HG03064 (cell line): ENCODE results near the gene PJA1.

ENCODE experiments used
- ATAC-seq: cut with Tn5 transposase; IDR thresholded peaks from one replicate; pipeline ENCODE4 v1.9.1; 2021; ENCODE audit warnings: low read depth; ENCODE audit not compliant: unreplicated experiment

The PJA1 gene

GRCh38 chrX:69144838-69145680 lies 20.2 kb downstream of the PJA1 start:
- ATAC-seq, result no peak

GRCh38 chrX:69143530-69143929 lies 21.7 kb downstream of the PJA1 start:
- ATAC-seq, result no peak

DNA sequence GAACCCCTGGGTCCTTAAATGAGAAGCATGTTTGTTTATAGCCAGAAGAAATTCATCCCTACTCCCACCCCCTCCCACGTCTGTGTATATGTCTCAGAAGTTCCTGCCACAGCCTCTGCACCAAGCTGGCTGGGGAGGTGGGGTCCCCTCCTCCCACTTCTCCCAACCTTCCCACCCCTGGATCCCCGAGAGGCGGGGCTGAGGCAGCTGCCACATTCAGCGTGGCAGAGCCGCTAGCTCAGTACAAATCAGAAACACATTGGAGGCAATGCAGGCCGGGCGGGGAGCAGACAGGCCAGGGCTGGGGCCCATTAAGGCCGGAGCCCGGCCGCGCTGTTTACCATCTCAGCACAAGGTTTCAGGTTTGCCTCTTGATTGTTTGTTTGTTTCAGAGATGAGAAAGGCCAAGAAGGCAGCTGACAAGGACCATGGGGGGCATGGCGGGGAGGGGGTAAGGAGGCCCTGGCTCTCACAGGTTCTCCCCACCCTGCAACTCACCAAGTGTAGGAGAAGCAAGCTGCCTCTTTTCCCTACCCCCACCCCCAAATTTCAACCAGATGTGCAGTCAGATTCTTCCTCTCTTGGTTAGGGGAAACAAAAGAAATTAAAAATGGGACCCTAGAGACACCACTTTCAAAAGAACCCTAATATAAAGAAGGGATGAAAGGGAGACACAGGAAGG lies 22.3 kb downstream of the PJA1 start:
- ATAC-seq, result no peak

DNA sequence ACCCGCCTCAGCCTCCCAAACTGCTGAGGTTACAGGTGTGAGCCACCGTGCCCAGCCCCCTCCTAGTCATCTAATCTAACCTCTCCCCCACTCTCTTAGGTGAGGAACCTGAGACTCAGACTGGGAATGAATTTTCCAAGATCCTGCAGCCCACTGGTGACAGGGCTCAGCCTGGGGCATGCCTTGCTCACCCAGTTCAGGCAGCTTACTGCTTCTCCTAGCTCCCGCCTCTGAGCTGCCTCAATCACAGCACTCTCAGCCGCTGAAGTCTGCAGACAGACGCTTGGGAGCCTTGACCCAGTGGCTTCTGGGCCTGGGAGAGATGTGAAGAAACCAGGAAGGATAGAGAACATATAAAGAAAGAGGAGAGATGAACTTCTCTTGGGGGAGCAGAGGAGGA lies 24.4 kb downstream of the PJA1 start:
- ATAC-seq, result no peak

DNA sequence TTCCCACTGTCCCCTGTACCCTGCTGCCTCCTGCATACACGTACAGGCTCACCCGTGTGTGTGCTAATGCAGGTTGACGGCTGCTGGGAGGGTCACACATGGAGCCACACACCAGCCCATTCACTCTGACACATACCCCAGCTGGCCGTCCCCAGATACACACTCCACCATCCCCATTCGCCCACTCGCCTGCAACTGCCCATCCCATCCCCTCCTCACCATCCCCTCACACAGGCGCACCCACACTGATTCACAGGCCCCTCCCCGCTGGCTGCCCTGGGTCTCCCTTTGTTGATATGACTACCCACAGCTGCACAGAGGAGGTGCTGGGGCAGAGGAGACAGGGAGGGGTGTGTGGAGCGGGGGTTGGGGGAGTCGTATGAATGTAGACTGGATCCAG lies 25.7 kb downstream of the PJA1 start:
- no peak for ATAC-seq

- ATAC-seq, result no peak
Measured at GRCh38 chrX:69138512-69138911, 26.7 kb downstream of the PJA1 start.

GRCh38 chrX:69138118-69138390 lies 27.2 kb downstream of the PJA1 start:
- ATAC-seq, result no peak

GRCh38 chrX:69137371-69138117 lies 27.7 kb downstream of the PJA1 start:
- no peak for ATAC-seq

DNA sequence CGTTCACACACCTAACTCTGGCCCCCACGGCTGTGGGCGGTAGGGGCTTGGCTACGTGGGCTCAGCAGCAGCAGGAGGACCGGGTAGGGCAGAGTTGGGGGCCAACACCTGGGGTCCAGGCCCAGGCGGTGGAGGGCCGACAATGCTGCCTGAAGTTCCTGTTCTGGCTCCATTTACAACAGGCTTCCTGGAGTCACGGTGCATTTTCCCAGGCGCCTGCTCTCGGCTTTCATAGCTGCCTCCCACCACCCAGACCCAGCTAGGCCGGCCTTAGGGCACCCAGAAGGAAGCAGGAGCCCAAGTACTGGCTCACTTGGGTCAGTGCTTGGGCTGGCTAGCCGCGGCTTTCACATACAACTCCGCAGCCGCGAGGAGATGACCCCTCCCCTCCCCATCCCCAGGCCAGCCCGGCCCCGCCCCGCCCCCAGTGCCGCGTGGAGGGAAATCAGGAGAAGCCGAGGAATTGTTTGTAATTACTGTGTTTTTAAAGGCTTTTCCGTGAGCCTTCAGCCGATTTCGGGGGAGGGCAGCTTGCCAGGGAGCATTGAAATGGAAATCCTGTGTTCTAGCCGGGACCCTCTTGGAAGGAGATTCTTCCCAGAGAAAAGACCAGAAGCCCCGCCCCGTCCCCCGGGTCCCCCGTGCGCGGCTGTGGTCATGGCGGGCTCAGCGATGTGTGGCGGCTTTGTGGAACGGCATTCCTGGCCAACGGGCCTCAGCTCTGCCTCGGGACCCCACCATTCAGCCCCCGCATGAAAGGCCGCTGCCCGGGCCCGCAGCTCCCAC lies 28.5 kb downstream of the PJA1 start:
- no peak for ATAC-seq

DNA sequence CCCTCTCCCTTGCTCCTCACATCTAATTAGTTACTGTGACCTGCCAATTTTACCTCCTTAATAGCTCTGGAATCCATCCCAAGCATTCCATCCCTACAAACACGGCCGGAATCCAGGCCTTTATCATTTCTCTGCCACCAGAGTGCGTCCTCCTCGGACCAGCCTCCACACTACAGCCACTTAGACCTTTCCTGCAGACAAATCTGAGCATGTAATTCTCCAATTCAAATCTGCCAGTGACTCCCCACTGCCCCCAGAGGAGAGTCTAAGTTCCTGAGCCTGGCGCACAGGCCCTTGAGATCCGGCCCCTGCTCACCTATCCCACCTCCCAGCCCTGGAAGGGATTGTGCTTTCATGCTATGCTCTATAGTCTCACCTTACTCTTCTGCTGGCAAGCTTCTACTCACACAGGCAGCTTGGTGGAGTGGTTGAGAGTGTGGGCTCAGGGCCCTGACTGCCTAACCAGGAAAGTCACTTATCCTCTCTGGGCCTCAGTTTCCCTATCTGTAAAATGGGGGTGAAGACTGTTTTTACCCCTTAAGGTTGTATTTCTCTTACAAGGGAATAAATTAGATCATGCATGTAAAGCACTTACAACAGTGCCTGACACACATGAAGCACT lies 31.2 kb downstream of the PJA1 start:
- no peak for ATAC-seq

DNA sequence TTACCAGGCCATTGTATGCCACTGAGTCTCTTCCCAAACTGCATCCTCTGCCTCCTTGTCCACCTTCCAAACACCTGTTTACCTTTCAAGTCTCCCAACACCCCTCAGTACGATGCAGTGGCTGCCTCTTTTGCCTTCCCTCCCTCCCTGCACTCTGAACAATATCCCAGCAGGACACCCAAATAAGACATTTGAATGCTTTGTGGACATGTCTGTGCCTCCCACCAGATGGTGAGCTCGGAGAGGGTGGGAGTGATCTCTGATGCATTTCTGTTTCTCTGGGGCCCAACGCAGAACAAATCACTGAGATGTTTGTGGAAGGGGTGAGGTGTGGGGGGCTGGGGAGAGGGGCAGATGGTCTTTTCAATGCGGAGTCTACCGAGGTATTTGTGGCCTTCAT lies 33.4 kb downstream of the PJA1 start:
- no peak for ATAC-seq

DNA sequence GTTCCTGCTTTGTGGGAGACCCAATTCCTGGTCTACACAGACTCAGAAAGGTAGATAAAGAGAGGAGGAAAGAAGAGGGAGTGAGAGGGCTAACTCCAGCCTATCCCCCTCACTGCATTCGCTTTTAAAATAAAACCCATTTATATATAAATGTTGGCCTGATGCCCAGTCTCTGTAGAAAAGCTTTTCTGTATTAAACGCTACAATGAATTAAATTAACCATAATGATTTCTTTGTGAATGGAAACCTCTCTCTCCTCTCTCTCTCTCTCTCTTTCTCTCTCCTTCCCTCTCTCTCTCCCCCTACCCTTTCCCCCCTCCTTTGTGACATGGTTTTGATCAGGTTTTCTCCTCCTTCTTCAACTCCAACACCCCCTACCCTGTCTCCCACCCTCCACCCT lies 34.8 kb downstream of the PJA1 start:
- ATAC-seq, result no peak

DNA sequence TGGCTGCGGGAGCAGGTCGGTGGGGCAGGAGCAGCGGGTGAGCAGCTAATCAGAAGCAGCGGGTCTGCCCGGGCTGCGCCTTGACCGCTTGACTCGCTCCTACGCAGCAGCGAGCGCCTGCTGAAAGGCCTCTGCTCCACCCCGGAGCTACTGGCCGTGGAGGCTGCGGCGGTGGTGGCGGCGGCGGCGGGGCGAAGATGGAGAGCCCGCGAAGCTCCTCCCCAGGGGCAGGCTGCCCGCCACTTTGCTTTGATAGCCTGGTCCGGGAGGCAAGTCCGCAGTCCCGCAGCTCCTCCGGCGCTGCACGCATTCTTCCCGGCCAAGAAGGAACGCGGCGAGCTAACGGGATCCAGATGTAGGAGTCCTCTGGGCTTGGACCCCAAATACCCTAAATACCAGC lies 36.7 kb downstream of the PJA1 start:
- ATAC-seq, result no peak

DNA sequence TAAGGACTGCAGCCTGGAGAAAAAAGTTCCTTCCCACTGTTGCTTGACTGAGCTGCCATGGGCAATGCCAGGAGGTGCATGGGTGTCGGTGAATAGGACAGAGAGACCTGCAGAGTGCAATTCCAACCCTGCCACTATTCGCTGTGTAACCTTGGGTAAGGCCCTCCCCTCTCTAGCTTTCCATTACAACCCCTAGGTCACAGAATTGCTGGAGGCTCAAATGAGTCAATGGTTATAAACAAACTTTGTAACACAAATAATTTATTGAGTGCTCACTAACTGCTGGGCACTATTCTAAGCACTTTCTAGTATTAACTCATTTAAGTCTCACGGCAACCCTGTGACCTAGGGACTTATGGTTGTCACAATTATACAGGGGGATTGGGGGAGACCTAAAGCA lies 37.8 kb downstream of the PJA1 start:
- ATAC-seq, result no peak

GRCh38 chrX:69126642-69127041 lies 38.6 kb downstream of the PJA1 start:
- no peak for ATAC-seq

DNA sequence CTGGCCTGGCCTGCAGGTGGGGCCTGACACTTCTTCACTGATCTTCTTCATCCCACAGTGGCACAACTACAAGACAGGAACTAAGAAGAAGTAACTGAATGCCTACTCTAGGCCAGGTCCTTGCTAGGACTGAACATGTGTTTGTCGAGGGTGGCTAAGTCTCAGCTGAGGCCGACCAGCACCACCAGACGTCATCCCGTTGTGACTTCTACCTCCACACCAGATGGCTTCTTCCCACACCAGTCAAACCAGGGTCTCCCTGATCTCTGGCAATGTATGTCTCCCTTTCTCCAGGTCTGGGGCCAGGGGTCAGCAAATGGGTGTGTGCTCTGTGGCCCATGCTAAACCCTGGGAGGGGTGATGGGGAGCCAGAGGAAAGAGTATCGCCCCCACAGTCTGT lies 40.2 kb downstream of the PJA1 start:
- no peak for ATAC-seq

- no peak for ATAC-seq
Measured at GRCh38 chrX:69124108-69124507, 41.1 kb downstream of the PJA1 start.

DNA sequence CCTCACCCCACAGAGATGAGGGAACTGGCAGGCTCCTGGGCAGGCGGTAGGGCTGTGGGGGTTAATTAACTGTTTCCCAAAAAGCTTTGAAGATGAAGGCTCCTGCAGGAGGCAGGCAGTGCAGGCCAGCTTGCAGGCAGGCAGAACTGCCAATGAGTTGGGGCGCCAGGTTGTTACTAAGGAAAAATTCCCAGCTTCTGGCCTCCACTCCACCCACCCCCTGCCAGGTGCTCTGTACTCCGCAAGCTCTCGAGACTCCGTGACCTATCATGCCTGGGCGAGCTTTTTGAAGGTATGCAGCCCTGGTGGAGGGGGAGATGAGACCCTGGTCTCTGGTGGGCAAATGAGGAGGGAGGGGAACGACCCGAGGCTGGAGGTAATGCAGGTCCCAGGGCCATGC lies 41.8 kb downstream of the PJA1 start:
- ATAC-seq, result no peak

GRCh38 chrX:69121321-69122000 lies 43.8 kb downstream of the PJA1 start:
- ATAC-seq, result no peak

DNA sequence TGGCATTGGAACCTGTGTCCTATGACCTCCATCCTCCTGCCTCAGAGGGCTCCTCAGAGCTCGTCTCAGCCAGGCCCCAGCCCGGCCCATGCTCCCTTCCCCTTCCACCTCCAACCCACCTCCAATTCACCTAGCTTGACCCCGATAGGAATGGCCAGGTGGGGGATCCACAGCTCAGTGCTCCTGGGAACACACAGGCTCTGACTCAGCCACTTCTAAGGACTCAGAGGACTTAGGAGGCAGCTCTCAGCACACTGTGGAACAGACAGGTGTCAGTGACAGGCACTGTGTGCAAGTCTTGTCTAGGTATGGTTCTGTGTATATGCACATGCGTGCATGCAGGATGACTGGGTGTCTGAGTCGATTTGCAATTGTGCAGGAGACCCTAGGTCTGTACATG lies 44.8 kb downstream of the PJA1 start:
- no peak for ATAC-seq
